Mucosa of rectum (tissue), 2 donors: ENCODE results near the gene ARHGAP23.
"Not testable (repeated sequence)": the region's sequence is repeated elsewhere in the genome, so short reads cannot be mapped to it uniquely, and the experiment has no call there.

Experiments used
- H3K27ac ChIP-seq, 2 donors: one replicate each; pipeline ENCODE4 v1.7.0; 2013; ENCODE audit warnings: inconsistent platforms in 2 of 2, low read depth in 2 of 2, low read length in 2 of 2
- H3K27me3 ChIP-seq, 2 donors: one replicate each; pipeline ENCODE4 v1.7.0; 2013; ENCODE audit warnings: low read length in 2 of 2; ENCODE audit not compliant: control insufficient read depth in 2 of 2, insufficient read depth in 2 of 2
- H3K36me3 ChIP-seq, 2 donors: one replicate each; pipeline ENCODE4 v1.7.0; 2013; ENCODE audit warnings: low read length in 2 of 2; ENCODE audit not compliant: control insufficient read depth in 2 of 2, insufficient read depth in 2 of 2
- H3K4me1 ChIP-seq, 2 donors: one replicate each; pipeline ENCODE4 v1.7.0; 2013; ENCODE audit warnings: low read length in 2 of 2, mild to moderate bottlenecking in 1 of 2; ENCODE audit not compliant: control insufficient read depth in 2 of 2, insufficient read depth in 2 of 2
- H3K4me3 ChIP-seq, 2 donors: one replicate each; pipeline ENCODE4 v1.7.0; 2013; ENCODE audit warnings: low read length in 2 of 2
- H3K9ac ChIP-seq, 2 donors: one replicate each; pipeline ENCODE4 v1.7.0; 2013; ENCODE audit warnings: low read length in 2 of 2, low read depth in 1 of 2, mild to moderate bottlenecking in 1 of 2
- H3K9me3 ChIP-seq, 2 donors: one replicate each; pipeline ENCODE4 v1.7.0; 2013; ENCODE audit warnings: low read length in 2 of 2; ENCODE audit not compliant: control insufficient read depth in 2 of 2
- donor health status: healthy.
- donor health status: Normal muscosa, but diverticular disease.

ARHGAP23 gene

DNA sequence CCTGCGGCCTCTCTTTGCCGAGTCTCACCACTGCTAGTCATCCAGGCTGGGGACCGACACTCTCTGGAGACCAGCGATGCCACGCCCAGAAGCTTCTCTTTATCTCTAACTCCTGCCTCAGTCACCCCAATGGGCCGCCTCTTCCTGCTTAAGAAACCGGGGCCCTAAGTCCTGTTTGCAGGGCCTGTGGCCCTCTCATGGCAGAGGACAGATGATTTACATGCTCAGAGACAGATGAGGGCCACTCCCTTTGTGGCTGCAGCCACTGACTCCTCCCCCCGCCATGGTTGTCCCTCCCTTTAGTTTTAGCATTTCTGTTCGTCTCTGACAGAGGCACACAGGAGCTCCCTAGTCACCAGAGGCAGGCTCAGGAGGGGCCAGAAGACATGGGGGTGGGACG lies 71.0 kb downstream of the ARHGAP23 start:
- H3K9ac ChIP-seq, H3K4me1 ChIP-seq, H3K9me3 ChIP-seq, H3K4me3 ChIP-seq, H3K27ac ChIP-seq, H3K36me3 ChIP-seq, H3K27me3 ChIP-seq: not testable (repeated sequence)

DNA sequence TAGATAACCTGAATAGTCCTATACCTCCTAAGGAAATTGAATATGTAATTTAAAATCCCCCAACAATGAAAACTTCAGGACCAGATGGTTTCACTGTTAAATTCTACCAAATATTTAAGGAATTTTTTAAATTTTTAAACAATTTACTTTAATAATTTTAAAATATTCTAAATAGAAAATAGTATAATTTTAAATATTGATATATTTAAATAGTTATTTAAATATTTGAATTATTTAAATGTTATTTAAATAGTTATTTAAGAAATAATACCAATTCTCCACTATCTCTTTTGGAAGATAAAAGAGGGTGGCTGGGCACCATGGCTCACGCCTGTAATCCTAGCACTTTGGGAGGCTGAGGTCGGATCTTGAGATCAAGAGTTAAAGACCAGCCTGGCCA lies 73.5 kb downstream of the ARHGAP23 start:
- not testable (repeated sequence) for H3K9me3 ChIP-seq, H3K27ac ChIP-seq, H3K9ac ChIP-seq, H3K4me3 ChIP-seq, H3K36me3 ChIP-seq, H3K4me1 ChIP-seq, H3K27me3 ChIP-seq

GRCh38 chr17:38503286-38503913 lies 75.1 kb downstream of the ARHGAP23 start:
- not testable (repeated sequence) for H3K27ac ChIP-seq, H3K36me3 ChIP-seq, H3K9ac ChIP-seq

DNA sequence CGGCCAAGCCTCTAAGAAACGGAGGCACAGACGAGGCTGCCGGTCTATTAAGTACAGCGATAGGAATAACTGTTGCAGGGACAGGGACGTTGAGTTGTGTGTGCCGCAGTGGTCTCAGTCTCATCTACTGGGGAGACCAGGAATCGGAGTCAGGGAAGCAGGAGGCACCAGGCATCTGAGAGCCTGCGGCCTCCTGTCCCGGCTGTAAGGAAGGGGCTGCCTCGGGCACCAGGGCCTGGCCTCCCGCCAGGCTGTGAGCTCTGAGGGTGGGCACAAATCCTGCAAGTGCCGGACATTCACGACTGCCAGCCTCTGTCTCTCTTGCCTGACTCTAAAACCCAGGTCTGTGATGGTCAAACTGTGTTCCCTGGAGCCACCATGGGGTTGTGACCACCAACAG lies 76.0 kb downstream of the ARHGAP23 start:
- peaks cover 0 to 7% of the 10 kb centered on the region in 2 donors for H3K27me3 ChIP-seq
- H3K4me3 ChIP-seq, result no peak overlapping the region
- H3K4me1 ChIP-seq, result no peaks in the 10 kb centered on the region
- H3K27ac ChIP-seq, result no peak overlapping the region
- peaks cover 0 to 5% of the 10 kb centered on the region in 2 donors for H3K36me3 ChIP-seq
- H3K9me3 ChIP-seq, result no peaks in the 10 kb centered on the region
- H3K9ac ChIP-seq, result no peak overlapping the region

More at GRCh38 chr17:38503286-38503913, 75.1 kb downstream of the ARHGAP23 start:
- not testable (repeated sequence) for H3K4me1 ChIP-seq, H3K4me3 ChIP-seq, H3K27me3 ChIP-seq, H3K9me3 ChIP-seq

DNA sequence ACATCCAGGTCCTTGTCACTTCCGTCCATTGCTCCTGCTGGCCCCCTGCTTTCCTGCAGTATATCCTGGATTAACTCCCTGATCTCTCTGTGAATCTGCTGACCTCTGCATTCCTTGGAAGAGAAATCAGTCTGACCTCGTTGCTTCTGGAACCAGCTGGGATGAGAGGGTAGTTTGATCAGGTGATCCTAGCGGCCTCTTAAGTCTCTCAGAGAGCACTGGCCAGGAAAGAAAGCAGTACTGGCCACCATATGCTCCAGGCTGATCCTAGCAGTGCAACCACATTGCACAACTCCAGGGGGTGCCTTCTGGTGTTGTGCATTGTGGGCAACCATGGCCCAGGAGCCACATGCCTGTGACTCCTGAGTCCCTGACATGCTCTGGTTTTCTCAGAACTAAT lies 79.2 kb downstream of the ARHGAP23 start:
- Histone ChIP-seq H3K4me1 (no peaks in the 10 kb centered on the region), H3K9ac (no peak overlapping the region), H3K27me3 (peaks cover 10 to 21% of the 10 kb centered on the region in 2 donors), H3K4me3 (no peak overlapping the region), H3K9me3 (no peaks in the 10 kb centered on the region), H3K36me3 (peaks cover 0 to 5% of the 10 kb centered on the region in 2 donors), H3K27ac (no peak overlapping the region)

DNA sequence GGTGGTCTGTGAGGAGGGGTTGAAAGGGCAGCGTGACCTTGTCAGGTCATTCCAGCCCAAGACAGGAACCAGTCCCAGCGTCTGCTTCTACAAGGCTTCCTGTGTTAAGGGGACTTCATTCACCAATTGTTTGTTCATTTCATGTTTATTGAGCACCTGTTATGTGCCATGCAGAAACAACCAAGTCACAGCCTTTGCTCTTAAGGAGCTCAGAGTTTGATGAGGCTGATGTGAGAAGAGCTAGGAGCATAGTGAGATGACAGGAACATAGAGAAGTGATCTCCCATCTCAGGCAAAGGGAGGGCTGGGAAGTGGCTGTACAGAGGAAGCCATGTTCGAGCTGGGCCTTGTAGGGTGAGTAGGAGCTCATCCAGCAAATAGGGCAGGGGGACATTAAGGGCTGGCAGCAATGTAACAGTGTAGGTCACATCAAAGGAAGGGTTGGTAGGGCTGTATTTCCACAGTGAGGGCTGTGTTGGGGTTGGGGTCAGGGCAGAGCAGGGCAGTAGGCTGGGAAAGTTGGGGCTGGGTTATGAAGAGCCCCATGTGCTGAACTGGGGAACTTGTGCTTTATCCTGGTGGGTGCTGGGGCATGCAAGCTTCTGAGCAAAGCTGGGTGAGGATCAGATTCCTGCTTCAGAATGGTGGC lies 79.8 kb downstream of the ARHGAP23 start:
- H3K27me3 ChIP-seq, result peaks cover 10 to 21% of the 10 kb centered on the region in 2 donors
- no peak overlapping the region for H3K4me3 ChIP-seq
- H3K9ac ChIP-seq, result no peak overlapping the region
- peaks cover 0 to 4% of the 10 kb centered on the region in 2 donors for H3K36me3 ChIP-seq
- no peaks in the 10 kb centered on the region for H3K9me3 ChIP-seq
- no peaks in the 10 kb centered on the region for H3K4me1 ChIP-seq
- no peak overlapping the region for H3K27ac ChIP-seq

DNA sequence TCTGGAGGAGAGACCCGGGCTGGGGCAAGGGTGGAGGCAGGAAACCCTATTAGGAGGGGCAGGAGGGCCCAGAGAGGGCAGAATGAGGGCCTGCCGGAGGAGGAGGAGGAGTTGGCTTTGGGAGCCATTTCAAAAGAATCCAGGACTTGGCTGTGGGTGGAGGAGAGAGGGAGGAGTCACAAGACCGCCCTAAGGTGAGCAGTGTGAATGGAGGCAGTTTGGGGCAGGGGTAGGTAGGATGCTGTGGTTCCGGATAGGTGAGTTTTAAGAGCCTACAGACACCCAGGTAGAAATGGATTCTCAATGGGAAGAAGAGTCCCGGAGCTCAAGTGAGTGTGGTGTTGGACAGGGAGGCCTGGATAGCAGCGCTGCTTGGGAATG lies 80.3 kb downstream of the ARHGAP23 start:
- Histone ChIP-seq H3K36me3 (peaks cover 0 to 2% of the 10 kb centered on the region in 2 donors), H3K27me3 (peaks cover 10 to 21% of the 10 kb centered on the region in 2 donors), H3K9me3 (no peaks in the 10 kb centered on the region), H3K4me3 (no peak overlapping the region), H3K9ac (no peak overlapping the region), H3K4me1 (no peaks in the 10 kb centered on the region), H3K27ac (no peak overlapping the region)

GRCh38 chr17:38508954-38509771 lies 80.9 kb downstream of the ARHGAP23 start:
- Histone ChIP-seq H3K4me1 (no peaks in the 10 kb centered on the region), H3K27ac (no peak overlapping the region), H3K27me3 (peaks cover 10 to 21% of the 10 kb centered on the region in 2 donors), H3K9ac (no peak overlapping the region), H3K9me3 (no peaks in the 10 kb centered on the region), H3K36me3 (peaks cover 0 to 2% of the 10 kb centered on the region in 2 donors), H3K4me3 (no peak overlapping the region)

- no peak overlapping the region for H3K9ac ChIP-seq
- peaks cover 10 to 21% of the 10 kb centered on the region in 2 donors for H3K27me3 ChIP-seq
- H3K4me3 ChIP-seq, result peak overlapping the region in 1 of 2 donors; percentile 10
Measured at GRCh38 chr17:38509772-38510420, 81.6 kb downstream of the ARHGAP23 start.

More at GRCh38 chr17:38509772-38510420, 81.6 kb downstream of the ARHGAP23 start:
- Histone ChIP-seq H3K27ac (no peak overlapping the region), H3K36me3 (peaks cover 0 to 2% of the 10 kb centered on the region in 2 donors), H3K9me3 (no peaks in the 10 kb centered on the region), H3K4me1 (no peaks in the 10 kb centered on the region)
